NCI-H2196 treated with DMSO at 0.1 percent for 48 hours (cell line): ENCODE measurements around the gene TARBP2.

Source experiments
- DNase-seq: peaks from one replicate; lab custom pipeline; 2025; ENCODE audit not compliant: unreplicated experiment; lab: John Stamatoyannopoulos, UW

TARBP2 gene

GRCh38 chr12:53551889-53552291 lies 50.8 kb downstream of the TARBP2 start:
- DNase-seq, result no peak

GRCh38 chr12:53552361-53553327 lies 51.6 kb downstream of the TARBP2 start:
- DNase-seq, result no peak
